ENCODE results near the gene RANBP3. TPM values are rescaled to one million over a fixed set of nuclear protein-coding genes. Genes with fewer than 3 reads are reported as not detected.

RANBP3 gene
- total RNA-seq, 3 donors from 2014 or later (not counting 1 experiment from before 2014, with no cell fraction given): 73.9 to 95.2 (median 89.7) TPM

DNA sequence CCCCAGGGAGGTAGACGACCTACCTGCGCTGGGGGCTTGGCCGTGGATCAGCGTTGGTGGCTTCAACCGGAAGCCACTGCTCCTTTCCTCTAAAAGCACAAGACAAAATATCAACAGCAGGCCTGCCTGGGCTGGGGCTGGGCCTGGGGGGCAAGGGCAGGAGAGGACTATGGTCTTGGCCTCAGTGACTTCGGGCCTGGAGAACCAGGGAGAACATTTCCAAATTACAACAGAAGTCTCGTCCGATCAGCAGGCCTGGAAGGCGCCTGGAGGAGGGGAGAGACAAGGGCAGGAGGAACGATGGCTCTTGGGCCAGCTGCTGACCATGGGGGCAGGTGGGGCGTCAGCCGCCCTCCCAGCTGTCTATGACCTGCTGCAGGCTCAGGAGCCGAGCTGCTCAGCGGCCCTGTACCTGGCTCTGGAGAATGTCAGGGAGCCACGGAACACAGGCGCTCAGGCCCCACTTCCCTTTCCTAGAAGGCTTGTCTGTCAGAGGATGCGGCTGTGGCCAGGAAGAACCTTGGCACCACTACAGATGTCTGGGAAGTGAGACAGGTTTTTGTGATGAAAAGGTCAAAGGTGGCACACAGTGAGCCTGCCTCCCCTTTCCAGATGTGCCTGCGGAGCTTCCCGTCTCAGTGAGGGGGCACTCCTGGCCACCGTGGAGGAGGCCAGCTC is 44.4 kb downstream of the RANBP3 start:
- 97% methylated on average over 20 of the region's 20 CpGs for WGBS (ENCODE audit: insufficient coverage)
- ATAC-seq (no peak), DNase-seq (no peak)
- Histone ChIP-seq H3K36me3 (ENCODE audit: control insufficient read depth, insufficient read depth, low read length) (peaks cover 65% of the 10 kb centered on the region), H3K4me3 (ENCODE audit: low read length) (no peak overlapping the region), H3K9me3 (ENCODE audit: control insufficient read depth, insufficient read depth, low read length) (no peaks in the 10 kb centered on the region), H3K27me3 (ENCODE audit: control insufficient read depth, insufficient read depth, low read length) (no peaks in the 10 kb centered on the region), H3K27ac (ENCODE audit: low read length) (no peak overlapping the region), H3K4me1 (ENCODE audit: control insufficient read depth, insufficient read depth, low read length) (no peaks in the 10 kb centered on the region)
- intact Hi-C loops (cut with micrococcal nuclease): no loop called here
- Mint-ChIP-seq H3K36me3 (peaks cover 5% of the 10 kb centered on the region), H3K4me1 (peaks cover 4 to 7% of the 10 kb centered on the region in 2 donors), H3K9me3 (no peaks in the 10 kb centered on the region), H3K27ac (no peak overlapping the region), H3K4me3 (no peak overlapping the region), H3K27me3 (ENCODE audit: low read depth in 2 of 2) (no peaks in the 10 kb centered on the region)
- TF ChIP-seq, protein P1, sequence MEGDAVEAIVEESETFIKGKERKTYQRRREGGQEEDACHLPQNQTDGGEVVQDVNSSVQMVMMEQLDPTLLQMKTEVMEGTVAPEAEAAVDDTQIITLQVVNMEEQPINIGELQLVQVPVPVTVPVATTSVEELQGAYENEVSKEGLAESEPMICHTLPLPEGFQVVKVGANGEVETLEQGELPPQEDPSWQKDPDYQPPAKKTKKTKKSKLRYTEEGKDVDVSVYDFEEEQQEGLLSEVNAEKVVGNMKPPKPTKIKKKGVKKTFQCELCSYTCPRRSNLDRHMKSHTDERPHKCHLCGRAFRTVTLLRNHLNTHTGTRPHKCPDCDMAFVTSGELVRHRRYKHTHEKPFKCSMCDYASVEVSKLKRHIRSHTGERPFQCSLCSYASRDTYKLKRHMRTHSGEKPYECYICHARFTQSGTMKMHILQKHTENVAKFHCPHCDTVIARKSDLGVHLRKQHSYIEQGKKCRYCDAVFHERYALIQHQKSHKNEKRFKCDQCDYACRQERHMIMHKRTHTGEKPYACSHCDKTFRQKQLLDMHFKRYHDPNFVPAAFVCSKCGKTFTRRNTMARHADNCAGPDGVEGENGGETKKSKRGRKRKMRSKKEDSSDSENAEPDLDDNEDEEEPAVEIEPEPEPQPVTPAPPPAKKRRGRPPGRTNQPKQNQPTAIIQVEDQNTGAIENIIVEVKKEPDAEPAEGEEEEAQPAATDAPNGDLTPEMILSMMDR (IDR thresholded peaks at IDR 0.05): no peak

DNA sequence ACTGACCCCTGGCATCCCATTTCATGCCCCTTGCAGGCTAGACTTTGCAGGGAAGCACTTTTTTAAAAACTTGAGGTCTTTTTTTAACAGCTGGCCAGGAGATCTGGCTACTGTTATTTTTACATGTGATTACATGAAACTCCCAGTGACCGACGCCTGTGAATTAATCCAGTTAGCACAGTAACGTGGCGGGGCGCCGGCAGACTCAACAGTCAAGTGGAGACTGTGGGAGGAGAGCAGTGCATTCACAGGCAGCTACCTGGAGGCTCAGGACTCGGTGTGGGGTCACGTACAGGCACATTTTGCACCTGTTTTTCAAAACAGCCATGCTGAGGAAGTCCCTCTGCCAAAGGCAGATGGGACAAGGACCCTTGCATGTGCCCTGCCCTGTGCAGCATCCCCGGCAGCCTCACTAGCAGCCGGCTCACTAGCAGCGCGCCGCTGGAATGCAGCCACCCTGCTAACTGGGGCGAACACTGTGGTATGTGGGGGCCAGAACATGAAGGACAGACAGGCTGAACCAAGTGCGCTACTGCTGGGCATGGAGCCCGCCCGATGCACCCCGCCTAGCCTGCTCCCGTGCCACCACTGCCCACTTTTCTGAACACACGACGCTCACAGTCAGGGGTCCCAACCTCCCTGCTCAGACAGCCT is 45.2 kb downstream of the RANBP3 start:
- Mint-ChIP-seq H3K36me3 (peaks cover 13% of the 10 kb centered on the region), H3K27ac (no peak overlapping the region), H3K4me1 (peaks cover 4 to 7% of the 10 kb centered on the region in 2 donors), H3K4me3 (no peak overlapping the region), H3K9me3 (no peaks in the 10 kb centered on the region), H3K27me3 (ENCODE audit: low read depth in 2 of 2) (no peaks in the 10 kb centered on the region)
- H3K4me1 ChIP-seq (ENCODE audit: control insufficient read depth, insufficient read depth, low read length): no peaks in the 10 kb centered on the region
- peaks cover 73% of the 10 kb centered on the region for H3K36me3 ChIP-seq (ENCODE audit: control insufficient read depth, insufficient read depth, low read length)
- no peaks in the 10 kb centered on the region for H3K27me3 ChIP-seq (ENCODE audit: control insufficient read depth, insufficient read depth, low read length)
- no peak overlapping the region for H3K4me3 ChIP-seq (ENCODE audit: low read length)
- ATAC-seq: no peak
- 98% methylated on average over 21 of the region's 21 CpGs for WGBS (ENCODE audit: insufficient coverage)
- no peak for DNase-seq
- intact Hi-C loops (cut with micrococcal nuclease): no loop called here
- H3K9me3 ChIP-seq (ENCODE audit: control insufficient read depth, insufficient read depth, low read length): no peaks in the 10 kb centered on the region
- TF ChIP-seq, protein P1 (IDR thresholded peaks at IDR 0.05): no peak
- H3K27ac ChIP-seq (ENCODE audit: low read length): no peak overlapping the region

DNA sequence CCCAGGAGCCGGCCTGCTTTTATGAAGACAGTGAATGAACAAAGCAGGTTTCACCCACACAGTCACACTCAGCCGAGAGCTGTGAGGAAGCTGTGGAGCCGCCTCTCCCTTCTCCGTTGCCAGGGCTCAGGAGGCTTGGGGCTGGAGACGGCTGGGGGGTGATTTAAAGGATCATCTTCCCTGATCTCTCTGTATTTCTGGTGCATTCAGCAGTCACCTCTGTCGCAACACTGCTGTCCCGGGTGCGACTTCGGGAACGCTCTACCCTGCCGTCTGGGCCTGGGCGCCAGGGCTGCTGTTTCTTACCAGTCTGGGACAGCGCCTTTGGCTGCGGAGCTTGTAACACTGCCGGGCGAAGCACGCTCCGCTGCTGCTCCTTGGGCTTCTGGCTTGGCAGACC is 45.8 kb downstream of the RANBP3 start:
- peaks cover 75% of the 10 kb centered on the region for H3K36me3 ChIP-seq (ENCODE audit: control insufficient read depth, insufficient read depth, low read length)
- H3K4me3 ChIP-seq (ENCODE audit: low read length): no peak overlapping the region
- Mint-ChIP-seq H3K27ac (no peak overlapping the region), H3K36me3 (peaks cover 13% of the 10 kb centered on the region), H3K9me3 (no peaks in the 10 kb centered on the region), H3K4me3 (no peak overlapping the region), H3K4me1 (peaks cover 0 to 2% of the 10 kb centered on the region in 2 donors), H3K27me3 (ENCODE audit: low read depth in 2 of 2) (no peaks in the 10 kb centered on the region)
- intact Hi-C loops (cut with micrococcal nuclease): no loop called here
- TF ChIP-seq, protein P1 (IDR thresholded peaks at IDR 0.05): no peak
- H3K27me3 ChIP-seq (ENCODE audit: control insufficient read depth, insufficient read depth, low read length): no peaks in the 10 kb centered on the region
- DNase-seq (no peak), ATAC-seq (no peak)
- WGBS (ENCODE audit: insufficient coverage): 99% methylated on average over 18 of the region's 18 CpGs
- no peaks in the 10 kb centered on the region for H3K9me3 ChIP-seq (ENCODE audit: control insufficient read depth, insufficient read depth, low read length)
- H3K27ac ChIP-seq (ENCODE audit: low read length): no peak overlapping the region
- no peaks in the 10 kb centered on the region for H3K4me1 ChIP-seq (ENCODE audit: control insufficient read depth, insufficient read depth, low read length)

Data from natural killer cell (primary cell).